GM19351 (cell line): Measurements from ENCODE around the gene FAM193A.

Experiments used
- ATAC-seq: cut with Tn5 transposase; IDR thresholded peaks from one replicate; pipeline ENCODE4 v1.9.1; 2021; ENCODE audit warnings: mild to moderate bottlenecking, moderate library complexity; ENCODE audit not compliant: unreplicated experiment

The FAM193A gene

DNA sequence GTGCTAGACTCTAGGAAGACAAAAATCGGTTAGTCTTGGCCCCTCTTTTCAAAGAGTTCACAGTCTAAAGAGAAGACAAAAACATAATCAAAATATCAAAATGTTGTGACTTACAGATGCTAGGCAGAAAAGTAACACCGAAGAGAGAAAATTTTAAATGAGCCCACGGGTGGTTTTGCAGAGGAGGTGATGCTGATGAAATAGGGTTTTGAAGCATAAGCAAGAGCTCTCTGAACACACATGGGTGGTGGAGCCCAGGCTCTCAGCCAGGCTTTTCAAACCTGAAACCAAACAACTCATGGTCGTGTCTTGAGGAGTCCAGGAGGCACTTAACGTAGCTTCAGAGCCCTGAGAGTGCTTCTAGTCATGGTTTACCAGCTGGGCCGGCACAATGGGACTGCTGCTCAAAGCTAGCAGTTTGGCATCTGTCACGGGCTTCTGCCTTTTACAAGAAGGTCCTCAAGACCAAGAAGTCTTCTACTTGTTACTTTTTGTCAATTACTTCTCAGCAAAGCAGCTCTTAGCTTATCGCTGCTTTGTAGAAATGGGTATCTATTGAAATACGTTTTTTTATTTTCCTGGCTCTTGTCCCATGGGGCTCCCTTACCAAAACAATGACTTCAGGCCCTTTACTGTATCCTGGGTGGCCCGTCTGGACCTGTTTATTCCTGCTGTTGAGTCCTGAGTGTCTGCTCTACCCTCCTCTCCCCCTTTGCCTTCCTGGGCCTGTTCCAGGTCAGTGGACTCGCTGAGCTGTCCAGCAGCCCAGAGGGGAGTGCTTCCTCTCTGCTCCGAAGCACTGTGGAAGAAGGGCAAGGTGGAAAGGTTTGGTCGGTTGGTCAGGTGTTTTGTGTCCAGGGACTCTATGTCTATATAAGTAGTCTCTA, 150.2 kb downstream of the FAM193A start:
- no peak for ATAC-seq

DNA sequence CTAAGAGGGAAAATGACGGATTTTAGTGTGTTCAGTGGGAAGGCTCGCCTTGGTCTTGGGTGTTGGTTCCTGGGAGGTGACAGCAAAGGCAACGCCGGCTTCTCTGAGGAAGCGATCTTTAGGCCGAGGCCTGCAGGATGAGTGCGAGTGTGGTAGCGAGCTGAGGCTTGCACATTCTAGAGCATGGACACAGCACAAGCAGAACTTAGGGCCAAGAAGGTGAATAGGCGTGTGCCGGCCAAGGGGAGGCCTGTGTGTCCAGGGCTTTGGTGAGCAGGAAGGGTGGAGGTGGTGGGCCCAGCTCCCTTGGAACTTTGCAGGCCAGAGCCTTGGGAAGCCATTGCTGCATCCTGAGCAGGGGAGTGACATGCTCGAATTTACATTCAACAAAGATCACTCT, 151.8 kb downstream of the FAM193A start:
- no peak for ATAC-seq

- ATAC-seq = no peak
These were observed 152.2 kb downstream of the FAM193A start for GRCh38 chr4:2688697-2689096.

GRCh38 chr4:2689114-2689513, 152.7 kb downstream of the FAM193A start:
- no peak for ATAC-seq

- ATAC-seq = peak; percentile 67
These were observed 153.6 kb downstream of the FAM193A start for GRCh38 chr4:2689825-2690700.

- ATAC-seq = no peak
These were observed 154.9 kb downstream of the FAM193A start for GRCh38 chr4:2691313-2691712.

GRCh38 chr4:2691952-2692435, 155.5 kb downstream of the FAM193A start:
- ATAC-seq = no peak

DNA sequence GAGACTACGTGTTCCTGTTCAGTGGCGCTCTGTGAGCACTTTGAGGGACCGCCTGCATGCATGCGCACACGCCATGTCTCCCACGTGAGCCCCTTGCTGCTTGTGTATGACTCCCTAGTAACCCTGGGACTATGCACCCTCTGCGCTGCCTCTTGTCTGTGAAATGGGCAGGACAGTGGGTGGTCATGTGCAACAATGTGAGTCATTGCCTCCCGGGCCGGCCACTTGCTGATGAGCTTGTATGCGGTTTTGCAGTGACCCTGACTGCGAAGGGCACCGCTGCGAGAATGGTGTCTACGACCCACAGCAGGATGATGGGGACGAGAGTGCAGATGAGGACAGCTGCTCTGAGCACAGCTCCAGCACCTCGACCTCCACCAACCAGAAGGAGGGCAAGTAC, 158.2 kb downstream of the FAM193A start:
- ATAC-seq = no peak

DNA sequence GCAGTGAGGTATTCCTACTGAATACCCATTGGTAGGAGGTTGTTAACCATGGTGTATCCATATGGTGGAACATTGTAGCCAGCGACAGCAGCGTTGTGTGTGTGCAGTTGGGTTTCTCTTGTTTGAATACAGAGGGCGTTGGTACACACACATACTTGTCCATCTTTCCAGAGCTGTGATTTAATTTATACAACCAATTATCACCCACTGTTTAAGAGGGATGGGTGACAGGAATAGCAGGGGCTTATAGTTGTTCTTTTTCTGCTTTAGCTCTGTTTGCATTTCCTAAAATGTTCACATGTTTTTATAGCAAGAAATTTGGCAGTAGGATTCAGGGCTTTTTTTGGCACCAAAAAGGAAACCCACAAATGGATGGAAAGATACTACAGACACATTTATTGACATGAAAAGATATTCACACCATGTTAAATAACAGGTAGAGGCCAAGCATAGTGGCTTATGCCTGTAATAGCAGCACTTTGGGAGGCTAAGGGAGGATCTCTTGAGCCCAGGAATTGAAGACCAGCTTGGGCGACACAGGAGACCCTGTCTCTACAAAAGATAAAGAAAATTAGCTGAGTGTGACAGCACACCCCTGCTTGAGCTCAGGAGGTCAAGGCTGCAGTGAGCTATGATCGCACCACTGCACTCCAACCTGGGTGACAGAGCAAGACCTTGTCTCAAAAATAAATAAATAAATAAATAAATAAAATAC, 159.1 kb downstream of the FAM193A start:
- no peak for ATAC-seq

- ATAC-seq = peak; percentile 91
These were observed 160.0 kb downstream of the FAM193A start for GRCh38 chr4:2696423-2696822.

- no peak for ATAC-seq
These were observed 161.6 kb downstream of the FAM193A start for GRCh38 chr4:2697995-2698414.

DNA sequence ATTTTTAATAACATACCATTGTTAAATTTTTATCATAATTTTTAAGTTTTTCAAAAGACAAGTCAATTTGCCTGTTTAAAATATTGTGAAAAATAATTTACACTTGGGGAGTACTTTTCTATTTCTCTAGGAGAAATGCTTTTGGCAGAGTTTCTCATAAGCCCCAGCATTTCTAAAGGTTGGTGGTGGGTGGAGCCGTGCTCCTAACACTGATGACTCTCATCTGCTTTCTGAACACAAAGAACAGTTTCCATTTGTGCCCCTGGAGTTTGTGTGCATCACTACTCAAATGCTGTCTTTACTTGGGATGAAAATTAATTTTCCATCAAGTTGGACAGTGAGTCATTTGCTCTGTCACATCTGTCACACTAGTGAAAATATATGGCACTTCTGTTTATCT, 162.1 kb downstream of the FAM193A start:
- ATAC-seq = no peak

GRCh38 chr4:2698951-2699505, 162.6 kb downstream of the FAM193A start:
- ATAC-seq = no peak

GRCh38 chr4:2699534-2699933, 163.1 kb downstream of the FAM193A start:
- no peak for ATAC-seq

DNA sequence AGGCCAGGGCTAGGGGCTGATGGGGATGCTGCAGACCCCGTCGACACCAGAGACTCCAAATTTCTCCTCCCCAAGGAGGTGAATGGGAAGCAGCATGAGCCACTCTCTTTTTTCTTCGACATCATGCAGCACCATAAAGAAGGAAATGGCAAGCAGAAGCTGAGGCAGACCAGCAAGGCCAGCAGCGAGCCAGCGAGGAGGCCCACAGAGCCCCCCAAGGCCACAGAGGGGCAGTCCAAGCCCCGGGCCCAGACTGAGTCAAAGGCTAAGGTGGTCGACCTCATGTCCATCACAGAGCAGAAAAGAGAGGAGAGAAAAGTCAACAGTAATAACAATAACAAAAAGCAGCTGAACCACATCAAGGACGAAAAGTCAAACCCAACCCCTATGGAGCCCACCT, 163.6 kb downstream of the FAM193A start:
- ATAC-seq = no peak

GRCh38 chr4:2702361-2702760, 165.9 kb downstream of the FAM193A start:
- no peak for ATAC-seq

- ATAC-seq = no peak
These were observed 166.3 kb downstream of the FAM193A start for GRCh38 chr4:2702770-2703169.

DNA sequence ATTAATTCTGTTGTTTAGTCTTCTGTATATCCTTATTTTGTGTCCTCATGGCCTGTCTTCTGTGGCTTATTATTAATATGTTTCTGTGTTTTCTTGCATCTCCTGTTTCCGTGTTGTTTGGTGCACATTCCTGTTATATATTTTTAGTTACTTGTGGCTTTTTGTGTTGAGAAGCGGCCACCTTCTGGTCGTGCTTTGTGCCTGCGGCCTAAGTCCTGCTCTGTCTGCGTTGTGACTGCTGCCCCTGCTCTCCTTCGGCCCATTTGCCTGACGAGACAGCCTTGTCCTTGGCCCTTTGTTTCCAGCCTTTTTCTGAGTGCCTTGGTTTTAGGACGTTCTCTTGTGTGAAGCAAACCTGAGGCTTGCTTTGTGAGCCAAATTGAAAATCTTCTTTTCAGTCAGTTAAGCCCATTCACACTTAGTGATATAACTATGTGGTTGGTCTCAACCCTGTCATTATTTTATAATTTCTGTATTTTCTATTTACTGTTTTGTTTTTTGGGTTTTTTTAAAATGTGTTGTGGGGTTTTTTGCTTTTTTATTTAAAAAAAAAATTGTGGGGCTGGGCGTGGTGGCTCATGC, 175.9 kb downstream of the FAM193A start:
- no peak for ATAC-seq

DNA sequence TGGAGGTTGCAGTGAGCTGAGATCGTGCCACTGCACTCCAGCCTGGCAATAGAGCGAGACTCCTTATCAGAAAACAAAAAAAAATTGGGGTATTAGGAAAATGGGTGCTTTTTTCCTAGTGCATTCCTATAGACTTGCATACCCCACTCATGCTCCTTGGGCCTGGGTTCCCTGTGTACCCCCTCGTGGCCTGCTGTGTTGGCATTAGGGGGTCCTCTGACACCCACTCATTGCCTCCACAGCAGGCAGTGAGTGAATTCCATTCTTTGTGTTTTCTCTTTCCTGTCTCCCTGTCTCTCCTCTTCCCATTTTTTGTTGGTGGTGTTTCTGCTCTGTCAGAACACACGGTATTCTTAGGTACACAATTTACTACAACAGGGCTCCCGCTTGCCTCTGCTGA, 176.9 kb downstream of the FAM193A start:
- ATAC-seq = no peak

- ATAC-seq = no peak
These were observed 177.8 kb downstream of the FAM193A start for GRCh38 chr4:2714061-2714770.
